ENCODE measurements around the gene ERCC6L.

Gene ERCC6L

DNA sequence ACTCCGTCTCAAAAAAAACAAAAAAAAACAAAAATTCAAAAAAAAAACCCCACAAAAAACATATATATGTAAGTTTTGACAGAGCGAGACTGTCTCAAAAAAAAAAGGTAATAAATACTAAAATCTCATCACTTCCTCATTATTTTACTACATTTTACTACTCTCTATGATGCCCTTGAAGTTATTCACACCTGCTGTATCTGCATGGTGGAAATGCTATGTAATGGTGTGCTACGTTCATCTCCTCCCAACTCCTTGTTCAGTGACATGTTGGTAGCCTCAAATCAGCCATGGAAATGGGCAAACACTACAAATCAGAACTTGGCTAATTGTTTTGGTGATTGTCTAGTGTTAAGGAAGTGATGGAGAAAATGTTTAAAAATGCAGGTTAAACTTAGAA is 26.4 kb upstream of the ERCC6L start:
- DNase-seq (ENCODE audit: low read depth in 1 of 2, low spot score in 1 of 2), result no peak
- no peak for TF ChIP-seq JUND (IDR thresholded peaks at IDR 0.05; ENCODE audit: low read depth)
- in situ Hi-C loops (cut with HindIII; ENCODE audit: low pct_unique_long_range_greater_than_20kb, low sequenced_read_pairs), result no loop called here

DNA sequence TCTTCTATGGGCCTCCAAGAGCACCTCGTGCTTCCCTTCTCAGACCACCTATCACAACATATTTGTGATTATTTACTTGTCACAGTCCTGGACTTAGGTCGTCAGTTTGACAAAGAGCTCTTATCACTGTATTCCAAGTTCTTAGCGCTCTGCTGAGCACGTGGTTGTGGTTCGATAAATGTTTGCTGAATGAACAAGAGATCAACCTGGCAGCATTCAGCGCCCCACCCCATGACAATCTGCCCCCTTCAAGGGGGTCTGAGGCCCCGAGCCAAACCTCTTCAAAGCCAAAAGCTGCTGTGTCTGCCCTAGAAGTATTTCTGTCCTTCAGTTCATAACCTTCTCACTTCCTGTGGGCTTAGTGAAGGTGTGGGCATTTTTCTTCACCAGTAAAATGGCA is 23.2 kb upstream of the ERCC6L start:
- DNase-seq (ENCODE audit: low read depth in 1 of 2, low spot score in 1 of 2), result no peak
- TF ChIP-seq JUND (IDR thresholded peaks at IDR 0.05; ENCODE audit: low read depth), result no peak
- in situ Hi-C loops (cut with HindIII; ENCODE audit: low pct_unique_long_range_greater_than_20kb, low sequenced_read_pairs), result no loop called here

DNA sequence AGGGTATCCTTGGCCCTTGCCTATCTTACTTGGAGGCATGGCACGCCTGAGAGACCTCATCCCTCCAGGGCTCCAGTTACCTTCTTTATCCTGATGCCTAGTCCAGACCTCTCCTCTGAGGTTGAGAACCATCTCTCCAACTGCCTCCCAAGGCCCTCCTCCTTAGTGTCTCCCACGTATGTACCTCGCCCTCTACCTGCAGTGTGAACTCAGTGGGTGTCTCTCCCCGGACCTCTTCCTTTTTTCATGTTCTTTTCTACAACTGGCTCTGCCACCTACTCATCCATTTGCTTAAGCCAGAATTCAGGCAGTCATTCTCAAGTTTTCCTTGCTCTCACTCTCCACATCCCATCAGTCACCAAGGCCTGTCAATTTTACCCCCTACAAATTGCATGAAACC is 21.6 kb upstream of the ERCC6L start:
- no peak for TF ChIP-seq JUND (IDR thresholded peaks at IDR 0.05; ENCODE audit: low read depth)
- no peak for DNase-seq (ENCODE audit: low read depth in 1 of 2, low spot score in 1 of 2)
- in situ Hi-C loops (cut with HindIII; ENCODE audit: low pct_unique_long_range_greater_than_20kb, low sequenced_read_pairs), result no loop called here

- DNase-seq (ENCODE audit: low read depth in 1 of 2, low spot score in 1 of 2), result no peak
- in situ Hi-C loops (cut with HindIII; ENCODE audit: low pct_unique_long_range_greater_than_20kb, low sequenced_read_pairs), result no loop called here
- TF ChIP-seq JUND (IDR thresholded peaks at IDR 0.05; ENCODE audit: low read depth), result no peak
Measured at GRCh38 chrX:72258174-72258573, 19.3 kb upstream of the ERCC6L start.

GRCh38 chrX:72255864-72256263 is 17.0 kb upstream of the ERCC6L start:
- TF ChIP-seq JUND (IDR thresholded peaks at IDR 0.05; ENCODE audit: low read depth), result no peak
- DNase-seq (ENCODE audit: low read depth in 1 of 2, low spot score in 1 of 2), result no peak
- in situ Hi-C loops (cut with HindIII; ENCODE audit: low pct_unique_long_range_greater_than_20kb, low sequenced_read_pairs), result no loop called here

DNA sequence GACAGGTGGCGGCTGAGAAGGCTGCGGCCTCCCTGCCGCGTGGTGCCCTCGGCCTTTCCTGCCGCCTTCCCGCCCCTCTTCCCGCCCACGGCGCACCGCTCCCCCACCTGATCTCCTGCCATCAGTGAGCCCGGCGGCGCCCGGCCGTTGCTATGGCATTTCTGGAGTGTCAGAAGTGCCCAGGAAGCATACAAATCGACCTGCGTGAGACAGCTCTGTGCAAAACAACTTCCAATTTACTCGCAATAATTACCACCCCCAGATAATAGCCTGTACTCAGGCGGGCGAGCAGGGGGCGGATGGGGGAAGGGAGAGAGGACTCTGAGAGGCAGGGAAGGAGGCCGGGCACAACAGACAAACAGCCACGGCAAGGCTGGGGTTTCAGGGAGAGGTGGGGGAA is 16.6 kb upstream of the ERCC6L start:
- in situ Hi-C loops (cut with HindIII; ENCODE audit: low pct_unique_long_range_greater_than_20kb, low sequenced_read_pairs), result no loop called here
- DNase-seq (ENCODE audit: low read depth in 1 of 2, low spot score in 1 of 2), result no peak
- TF ChIP-seq JUND (IDR thresholded peaks at IDR 0.05; ENCODE audit: low read depth), result no peak

- in situ Hi-C loops (cut with HindIII; ENCODE audit: low pct_unique_long_range_greater_than_20kb, low sequenced_read_pairs), result no loop called here
- TF ChIP-seq JUND (IDR thresholded peaks at IDR 0.05; ENCODE audit: low read depth), result no peak
- DNase-seq (ENCODE audit: low read depth in 1 of 2, low spot score in 1 of 2), result no peak
Measured at GRCh38 chrX:72254816-72255215, 16.0 kb upstream of the ERCC6L start.

DNA sequence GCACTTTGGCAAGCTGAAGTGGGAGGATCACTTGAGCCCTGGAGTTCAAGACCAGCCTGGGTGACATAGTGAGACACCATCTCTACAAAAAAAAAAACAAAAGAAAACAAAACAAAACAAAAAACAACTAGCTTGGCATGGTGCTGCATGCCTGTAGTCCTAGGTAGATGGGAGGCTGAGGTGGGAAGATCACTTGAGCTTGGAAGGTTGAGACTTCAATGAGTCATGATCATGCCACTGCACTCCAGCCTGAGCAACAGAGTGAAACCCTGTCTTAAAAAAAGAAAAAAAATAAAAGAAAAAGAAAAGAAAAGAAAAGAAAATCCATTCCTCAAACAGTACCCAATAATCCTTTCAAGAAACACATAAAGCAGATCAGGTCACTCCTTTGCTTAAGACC is 14.9 kb upstream of the ERCC6L start:
- no peak for DNase-seq (ENCODE audit: low read depth in 1 of 2, low spot score in 1 of 2)
- in situ Hi-C loops (cut with HindIII; ENCODE audit: low pct_unique_long_range_greater_than_20kb, low sequenced_read_pairs), result no loop called here
- no peak for TF ChIP-seq JUND (IDR thresholded peaks at IDR 0.05; ENCODE audit: low read depth)

DNA sequence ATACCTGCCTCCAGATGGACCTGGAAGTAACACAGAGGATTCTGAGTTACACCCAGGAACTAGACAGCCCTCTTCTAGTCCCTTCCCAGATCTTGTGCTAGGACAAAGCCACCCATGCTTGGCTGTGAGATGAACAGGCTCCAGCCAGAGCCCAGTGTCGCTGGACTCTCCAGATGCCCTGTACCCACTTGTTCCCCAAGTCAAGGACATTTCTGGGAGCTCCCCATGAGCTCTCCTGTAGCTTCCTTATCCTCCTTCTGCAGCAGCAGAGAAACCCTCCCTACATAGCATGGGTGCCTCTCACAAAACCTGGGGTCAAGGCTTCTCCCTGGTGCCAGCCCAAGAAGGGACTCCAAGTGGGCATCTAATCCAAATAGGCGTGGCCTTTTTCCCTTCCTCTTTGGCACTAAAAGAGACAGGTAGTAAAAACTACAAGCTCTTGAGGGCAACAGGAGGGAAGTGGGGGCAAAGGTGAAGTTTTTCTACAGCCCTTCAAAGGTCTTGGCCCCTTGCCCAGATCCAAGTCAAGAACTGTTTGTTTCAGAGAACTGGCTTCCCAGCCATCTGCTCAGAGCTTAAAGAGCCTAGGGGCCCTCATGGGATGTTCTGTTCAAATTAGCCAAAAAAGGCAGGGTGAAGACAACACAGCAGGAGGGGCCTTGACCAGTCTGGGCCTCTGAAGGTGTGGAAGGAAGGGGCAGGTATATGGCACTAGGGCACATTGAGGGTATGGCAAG is 8.5 kb upstream of the ERCC6L start:
- in situ Hi-C loops (cut with HindIII; ENCODE audit: low pct_unique_long_range_greater_than_20kb, low sequenced_read_pairs), result no loop called here
- TF ChIP-seq JUND (IDR thresholded peaks at IDR 0.05; ENCODE audit: low read depth), result no peak
- no peak for DNase-seq (ENCODE audit: low read depth in 1 of 2, low spot score in 1 of 2)

DNA sequence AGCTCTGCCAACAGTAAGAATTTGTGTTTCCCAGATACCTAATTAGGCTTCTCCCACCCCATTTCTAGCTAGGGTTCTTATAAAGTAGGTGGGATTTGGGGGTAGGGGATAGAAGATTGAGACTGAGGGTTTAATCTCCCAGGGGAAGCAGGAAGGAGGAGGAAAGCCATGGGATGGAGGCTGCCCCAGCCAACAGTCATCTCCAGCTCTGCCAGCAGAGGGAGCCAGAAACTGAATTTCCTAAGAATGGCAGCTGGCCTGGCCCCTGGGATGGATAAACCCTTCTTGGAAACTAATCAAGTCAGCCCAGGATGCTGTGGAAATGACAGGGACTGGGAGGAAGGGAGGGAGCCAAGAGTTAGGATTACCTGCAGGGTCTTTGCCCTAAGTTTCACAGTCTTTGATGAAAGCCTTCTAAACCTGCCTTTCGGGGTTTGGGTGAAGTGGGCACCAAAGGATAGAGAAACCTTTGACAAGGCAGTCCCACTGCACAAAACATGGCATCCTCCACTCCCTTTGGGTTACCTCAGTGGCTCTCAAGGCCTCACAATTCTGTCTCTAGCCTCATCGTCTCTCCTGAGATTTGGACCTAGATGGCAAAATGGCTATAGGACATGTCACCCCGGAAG is 6.7 kb upstream of the ERCC6L start:
- in situ Hi-C loops (cut with HindIII; ENCODE audit: low pct_unique_long_range_greater_than_20kb, low sequenced_read_pairs), result no loop called here
- DNase-seq (ENCODE audit: low read depth in 1 of 2, low spot score in 1 of 2), result peak; percentile 22 to 61
- TF ChIP-seq JUND (IDR thresholded peaks at IDR 0.05; ENCODE audit: low read depth), result no peak

DNA sequence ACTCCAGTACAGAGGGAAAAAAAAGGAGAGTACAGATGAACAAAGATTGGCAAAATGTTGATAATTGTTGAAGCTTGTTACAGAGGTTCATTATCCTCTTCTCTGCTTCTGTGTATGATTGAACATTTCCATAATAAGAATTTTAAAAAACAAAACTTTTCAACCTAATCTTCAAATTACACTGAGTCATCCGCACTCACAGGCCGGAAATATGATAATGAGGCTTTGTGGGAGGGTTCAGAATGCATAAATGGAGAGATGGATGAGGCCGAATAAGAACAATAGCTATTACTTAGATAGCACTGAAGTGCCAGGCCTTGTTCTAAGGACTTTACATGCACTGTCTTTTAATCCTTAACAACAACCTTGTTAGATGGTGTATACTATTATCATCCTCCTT is 4.6 kb upstream of the ERCC6L start:
- TF ChIP-seq JUND (IDR thresholded peaks at IDR 0.05; ENCODE audit: low read depth), result no peak
- in situ Hi-C loops (cut with HindIII; ENCODE audit: low pct_unique_long_range_greater_than_20kb, low sequenced_read_pairs), result no loop called here
- no peak for DNase-seq (ENCODE audit: low read depth in 1 of 2, low spot score in 1 of 2)

- TF ChIP-seq JUND (IDR thresholded peaks at IDR 0.05; ENCODE audit: low read depth), result no peak
- DNase-seq (ENCODE audit: low read depth in 1 of 2, low spot score in 1 of 2), result no peak
- in situ Hi-C loops (cut with HindIII; ENCODE audit: low pct_unique_long_range_greater_than_20kb, low sequenced_read_pairs), result no loop called here
Measured at GRCh38 chrX:72240976-72241375, 2.1 kb upstream of the ERCC6L start.

- TF ChIP-seq JUND (IDR thresholded peaks at IDR 0.05; ENCODE audit: low read depth), result no peak
- no peak for DNase-seq (ENCODE audit: low read depth in 1 of 2, low spot score in 1 of 2)
- in situ Hi-C loops (cut with HindIII; ENCODE audit: low pct_unique_long_range_greater_than_20kb, low sequenced_read_pairs), result no loop called here
Measured at GRCh38 chrX:72238183-72238582, 644 bp downstream of the ERCC6L start.

DNA sequence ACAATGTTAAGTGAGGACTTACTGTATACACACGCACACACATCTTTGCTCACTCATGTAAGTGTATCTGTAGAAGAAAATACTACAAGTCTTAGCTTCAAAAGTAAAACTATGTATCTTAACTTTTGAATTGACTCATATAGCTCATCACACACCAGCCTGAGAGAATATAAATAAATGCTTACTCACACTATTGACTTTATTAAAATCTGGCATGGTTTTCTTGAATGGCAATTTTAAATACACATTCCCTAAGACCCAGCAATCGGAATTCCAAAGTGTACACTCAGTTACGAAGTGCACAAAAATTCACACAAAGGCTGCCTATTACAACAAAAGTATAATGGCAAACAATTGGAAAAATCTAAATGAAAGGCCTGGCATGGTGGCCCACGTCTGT is 2.0 kb downstream of the ERCC6L start:
- in situ Hi-C loops (cut with HindIII; ENCODE audit: low pct_unique_long_range_greater_than_20kb, low sequenced_read_pairs), result no loop called here
- DNase-seq (ENCODE audit: low read depth in 1 of 2, low spot score in 1 of 2), result no peak
- TF ChIP-seq JUND (IDR thresholded peaks at IDR 0.05; ENCODE audit: low read depth), result no peak

All from T47D (cell line).